Measurements from ENCODE around the gene IFNA7. TPM values are rescaled to one million over a fixed set of nuclear protein-coding genes. Genes with fewer than 3 reads are reported as not detected.

IFNA7 gene
- total and polyA plus RNA-seq, 2 of the 4 experiments (the other 2 are of a cell fraction), result not detected

DNA sequence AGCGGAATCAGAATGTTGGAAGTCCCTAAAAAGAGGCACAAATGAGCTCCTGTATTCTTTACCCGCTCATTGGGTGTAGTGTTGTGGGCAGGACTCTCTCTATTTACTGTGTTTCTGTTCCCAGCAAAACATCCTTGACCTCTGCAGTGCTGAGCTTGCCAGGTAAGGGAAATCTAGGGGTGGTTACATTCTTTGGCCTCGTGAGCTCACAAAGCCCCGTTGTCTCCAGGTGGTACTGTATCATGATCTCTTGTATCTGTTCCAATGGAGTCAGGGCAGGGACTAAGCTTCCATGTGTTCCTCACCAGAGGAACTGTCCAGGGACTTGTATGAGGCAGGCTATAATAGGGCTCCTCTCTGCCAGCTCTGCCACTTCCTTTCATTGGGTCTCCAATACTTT, 49.6 kb upstream of the IFNA7 start:
- no peaks in the 10 kb centered on the region for H4K20me1 ChIP-seq (ENCODE audit: insufficient read depth, low read length)
- peaks cover 17% of the 10 kb centered on the region for H3K27me3 ChIP-seq (ENCODE audit: control insufficient read depth, insufficient read depth, low read length)
- no peak overlapping the region for H2BK20ac ChIP-seq (ENCODE audit: low read depth, low read length)
- no peak for TF ChIP-seq NFE2L2 (IDR thresholded peaks at IDR 0.05; ENCODE audit: low read depth, low read length)
- TF ChIP-seq RAD21 (IDR thresholded peaks at IDR 0.05; ENCODE audit: low read length), result no peak
- no peak for TF ChIP-seq MXI1 (IDR thresholded peaks at IDR 0.05; ENCODE audit: borderline replicate concordance, low read depth, low read length)
- no peak for TF ChIP-seq BHLHE40 (IDR thresholded peaks at IDR 0.05; ENCODE audit: low read depth, low read length)
- no peak for TF ChIP-seq CHD1 (IDR thresholded peaks at IDR 0.05; ENCODE audit: low read depth, low read length)
- no peak for TF ChIP-seq POLR2A (IDR thresholded peaks at IDR 0.05; ENCODE audit: low read depth, low read length)
- no peak for TF ChIP-seq MAFK (IDR thresholded peaks at IDR 0.05; ENCODE audit: low read depth, low read length)
- TF ChIP-seq, protein P1, sequence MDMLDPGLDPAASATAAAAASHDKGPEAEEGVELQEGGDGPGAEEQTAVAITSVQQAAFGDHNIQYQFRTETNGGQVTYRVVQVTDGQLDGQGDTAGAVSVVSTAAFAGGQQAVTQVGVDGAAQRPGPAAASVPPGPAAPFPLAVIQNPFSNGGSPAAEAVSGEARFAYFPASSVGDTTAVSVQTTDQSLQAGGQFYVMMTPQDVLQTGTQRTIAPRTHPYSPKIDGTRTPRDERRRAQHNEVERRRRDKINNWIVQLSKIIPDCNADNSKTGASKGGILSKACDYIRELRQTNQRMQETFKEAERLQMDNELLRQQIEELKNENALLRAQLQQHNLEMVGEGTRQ (IDR thresholded peaks at IDR 0.05; ENCODE audit: low read depth, low read length), result no peak
- TF ChIP-seq ELK1 (IDR thresholded peaks at IDR 0.05; ENCODE audit: borderline replicate concordance, low read depth, low read length), result no peak
- TF ChIP-seq RCOR1 (IDR thresholded peaks at IDR 0.05; ENCODE audit: insufficient replicate concordance, low read length), result no peak
- no peak for TF ChIP-seq SMC3 (IDR thresholded peaks at IDR 0.05; ENCODE audit: low read depth, low read length)
- TF ChIP-seq MAZ (IDR thresholded peaks at IDR 0.05; ENCODE audit: borderline replicate concordance, low read depth, low read length), result no peak
- TF ChIP-seq RFX5 (IDR thresholded peaks at IDR 0.05; ENCODE audit: low read depth, low read length), result no peak
- TF ChIP-seq CEBPB (IDR thresholded peaks at IDR 0.05; ENCODE audit: low read depth, low read length), result no peak
- TF ChIP-seq CTCF (conservative IDR thresholded peaks at IDR 0.05; ENCODE audit: low read depth, low read length), result no peak
- TF ChIP-seq FOS (IDR thresholded peaks at IDR 0.05; ENCODE audit: low read depth, low read length), result no peak
- no peak overlapping the region for H3K4ac ChIP-seq (ENCODE audit: low read depth, low read length)
- CTCF ChIA-PET, result interaction anchor here (2.0 kb wide), 1 partner anchor 8 kb away, joined by 4 read pairs; no protein-coding TSS in a partner anchor
- H2AK9ac ChIP-seq (replicated peaks; ENCODE audit: low read depth, low read length, poor library complexity), result no peak overlapping the region
- no peak overlapping the region for H2AK5ac ChIP-seq (ENCODE audit: low read depth, low read length)
- H3K9ac ChIP-seq (ENCODE audit: low read depth, low read length), result no peak overlapping the region
- no peak overlapping the region for H3K4me3 ChIP-seq (ENCODE audit: insufficient read depth, low read depth, low read length)
- POLR2A ChIA-PET (ENCODE audit: unreplicated experiment), result no interaction called here
- intact Hi-C loops (cut with micrococcal nuclease) (loop anchor here (5.0 kb wide), 1 partner anchor 146 kb away; no protein-coding TSS in a partner anchor), in situ Hi-C loops (cut with MboI; ENCODE audit: low sequenced_read_pairs) (no loop called here), dilution Hi-C loops (cut with HindIII; ENCODE audit: low sequenced_read_pairs, unreplicated experiment) (no loop called here)
- H2BK120ac ChIP-seq (ENCODE audit: low read depth, low read length), result no peak overlapping the region
- H3K23ac ChIP-seq (ENCODE audit: low read depth, low read length), result no peak overlapping the region
- H3K4me1 ChIP-seq (ENCODE audit: control insufficient read depth, insufficient read depth, low read length), result 0 out of 2 replicates have a peak, but pooled peaks cover 1% of the 10 kb centered on the region
- no peak overlapping the region for H3K56ac ChIP-seq (ENCODE audit: extremely low read depth, insufficient read depth, low read length)
- H3K9me3 ChIP-seq (ENCODE audit: control insufficient read depth, insufficient read depth, low read length), result no peaks in the 10 kb centered on the region
- no CpG with 5 or more reads among the region's 4 CpGs for WGBS, 2 experiments (ENCODE audit: extremely low coverage in 2 of 2, insufficient read length in 1 of 2)
- H3K9me1 ChIP-seq (ENCODE audit: insufficient read depth, low read length), result no peaks in the 10 kb centered on the region
- no peak overlapping the region for H3K4me2 ChIP-seq (ENCODE audit: low read depth, low read length)
- no peak overlapping the region for H3K27ac ChIP-seq (ENCODE audit: insufficient read depth, low read length)
- H4K8ac ChIP-seq (ENCODE audit: low read depth in 2 of 2, low read length in 2 of 2), result no peak overlapping the region
- no peak for ATAC-seq (ENCODE audit: low read depth)
- H3K79me1 ChIP-seq (ENCODE audit: low read depth in 1 of 2, low read length in 2 of 2), result no peaks in the 10 kb centered on the region
- H4K5ac ChIP-seq (ENCODE audit: low read depth, low read length), result no peak overlapping the region
- no peaks in the 10 kb centered on the region for H3K36me3 ChIP-seq (ENCODE audit: control insufficient read depth, insufficient read depth, low read length)
- DNase-seq, result no peak
- no TSS peak for BruUV-seq (replicated peaks)
- no peak overlapping the region for H2AFZ ChIP-seq (replicated peaks; ENCODE audit: low read length, poor library complexity)
- no peak overlapping the region for H3K14ac ChIP-seq (replicated peaks; ENCODE audit: low read depth, low read length)
- no peak overlapping the region for H4K91ac ChIP-seq (ENCODE audit: insufficient read depth, low read depth, low read length)
- no peak overlapping the region for H2BK15ac ChIP-seq (ENCODE audit: low read depth, low read length)
- H3K18ac ChIP-seq (ENCODE audit: low read depth, low read length), result no peak overlapping the region
- no peak overlapping the region for H2BK5ac ChIP-seq (ENCODE audit: low read depth, low read length, poor library complexity, severe bottlenecking)
